ENCODE results near the gene APOBEC3H. TPM values are rescaled to one million over a fixed set of nuclear protein-coding genes. Genes with fewer than 3 reads are reported as not detected.

APOBEC3H gene
- total RNA-seq, 1 experiment from 2014 or later: not detected

DNA sequence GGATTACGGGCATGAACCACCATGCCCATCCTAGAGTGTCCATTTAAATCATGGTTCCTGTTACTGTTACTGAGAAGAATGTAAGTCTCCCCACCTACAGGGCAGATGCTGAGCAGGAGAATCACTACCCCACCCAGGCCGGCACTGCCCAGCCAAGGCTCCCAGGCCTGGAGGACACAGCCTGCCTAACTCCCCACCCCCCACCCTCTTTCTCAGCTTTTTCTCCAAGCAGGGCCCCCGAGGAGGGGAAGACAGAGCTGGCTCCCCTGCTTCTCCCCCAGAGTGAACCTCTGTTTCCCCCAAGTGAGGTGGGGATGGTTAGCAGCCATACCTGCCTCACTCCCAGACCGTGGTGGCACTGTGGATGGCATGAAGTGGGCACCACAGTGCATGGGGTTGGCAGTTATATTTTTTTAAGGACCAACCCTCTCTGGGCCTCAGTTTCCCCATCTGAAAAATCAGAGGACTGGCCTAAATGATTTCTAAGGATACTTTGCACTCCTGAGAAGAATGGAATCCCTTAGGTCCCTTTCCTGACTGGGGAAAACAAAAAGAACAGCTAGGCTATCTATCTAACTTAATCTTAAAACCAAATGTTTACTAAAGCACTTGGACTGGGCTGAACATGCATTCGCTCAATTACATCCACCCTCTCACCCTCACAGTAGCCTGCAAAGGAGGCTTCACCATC is 50.4 kb downstream of the APOBEC3H start:
- CTCF ChIA-PET: interaction anchor here (0.6 kb wide), 1 partner anchor 381 kb away, joined by 4 read pairs; no protein-coding TSS in a partner anchor

DNA sequence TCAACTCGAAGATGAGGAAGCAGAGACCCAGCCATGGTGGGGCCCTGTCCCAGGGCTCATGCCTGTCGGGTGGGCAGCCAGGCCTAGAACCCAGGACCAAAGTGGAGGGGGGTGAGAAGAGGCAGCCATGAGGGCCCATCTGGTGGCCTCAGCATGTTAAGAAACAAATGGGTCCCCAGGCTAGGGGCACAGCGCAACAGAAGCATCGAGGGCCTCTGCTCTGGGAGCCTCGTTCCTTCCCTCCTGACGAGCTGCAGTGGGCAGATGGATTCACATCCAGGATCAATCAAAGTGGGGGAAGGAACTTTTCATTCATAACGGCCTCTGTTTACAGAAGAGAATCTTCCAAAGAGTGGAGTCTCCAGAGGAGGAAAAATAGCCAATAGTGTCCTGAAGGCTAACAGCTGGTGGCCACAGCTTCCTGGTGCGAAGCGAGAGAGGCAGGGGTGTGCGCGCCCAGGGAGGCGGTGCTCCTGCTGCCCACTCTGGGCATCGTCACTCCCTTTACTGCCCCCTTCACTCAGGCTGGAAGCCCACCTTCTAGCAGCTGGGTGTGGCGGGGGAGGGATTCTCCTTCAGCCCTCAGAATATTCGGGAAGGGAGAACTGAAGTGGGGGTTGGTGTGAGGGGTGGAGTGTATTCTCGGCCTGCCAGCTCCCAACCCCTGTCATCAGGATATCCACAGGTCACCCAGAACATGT is 51.1 kb downstream of the APOBEC3H start:
- no peak overlapping the region for H3K4me3 ChIP-seq (ENCODE audit: low read depth, low read length, poor library complexity, severe bottlenecking)
- peaks cover 31% of the 10 kb centered on the region for H3K4me1 ChIP-seq (ENCODE audit: insufficient read depth, low read length, poor library complexity, severe bottlenecking)
- peak overlapping the region; percentile 66 for H3K27ac ChIP-seq (ENCODE audit: low read depth, low read length, poor library complexity, severe bottlenecking)
- DNase-seq (ENCODE audit: low spot score): no peak
- POLR2A ChIA-PET (ENCODE audit: low non-redundant PET): no interaction called here
- peaks cover 2% of the 10 kb centered on the region for H3K27me3 ChIP-seq (replicated peaks; ENCODE audit: insufficient read depth, low read depth, low read length, poor library complexity)
- TF ChIP-seq, protein P1, sequence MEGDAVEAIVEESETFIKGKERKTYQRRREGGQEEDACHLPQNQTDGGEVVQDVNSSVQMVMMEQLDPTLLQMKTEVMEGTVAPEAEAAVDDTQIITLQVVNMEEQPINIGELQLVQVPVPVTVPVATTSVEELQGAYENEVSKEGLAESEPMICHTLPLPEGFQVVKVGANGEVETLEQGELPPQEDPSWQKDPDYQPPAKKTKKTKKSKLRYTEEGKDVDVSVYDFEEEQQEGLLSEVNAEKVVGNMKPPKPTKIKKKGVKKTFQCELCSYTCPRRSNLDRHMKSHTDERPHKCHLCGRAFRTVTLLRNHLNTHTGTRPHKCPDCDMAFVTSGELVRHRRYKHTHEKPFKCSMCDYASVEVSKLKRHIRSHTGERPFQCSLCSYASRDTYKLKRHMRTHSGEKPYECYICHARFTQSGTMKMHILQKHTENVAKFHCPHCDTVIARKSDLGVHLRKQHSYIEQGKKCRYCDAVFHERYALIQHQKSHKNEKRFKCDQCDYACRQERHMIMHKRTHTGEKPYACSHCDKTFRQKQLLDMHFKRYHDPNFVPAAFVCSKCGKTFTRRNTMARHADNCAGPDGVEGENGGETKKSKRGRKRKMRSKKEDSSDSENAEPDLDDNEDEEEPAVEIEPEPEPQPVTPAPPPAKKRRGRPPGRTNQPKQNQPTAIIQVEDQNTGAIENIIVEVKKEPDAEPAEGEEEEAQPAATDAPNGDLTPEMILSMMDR (conservative IDR thresholded peaks at IDR 0.05; ENCODE audit: low read depth, low read length): no peak
- TF ChIP-seq EZH2 (IDR thresholded peaks at IDR 0.05; ENCODE audit: borderline replicate concordance, low read depth, low read length, poor library complexity, severe bottlenecking): no peak
- no peaks in the 10 kb centered on the region for H3K9me3 ChIP-seq (ENCODE audit: low read depth, low read length, poor library complexity, severe bottlenecking)
- H3K36me3 ChIP-seq (ENCODE audit: insufficient read depth, low read length, poor library complexity, severe bottlenecking): no peaks in the 10 kb centered on the region
- intact Hi-C loops (cut with micrococcal nuclease; ENCODE audit: unreplicated experiment): no loop called here
- CTCF ChIA-PET: interaction anchor here (0.6 kb wide), 1 partner anchor 381 kb away, joined by 4 read pairs; no protein-coding TSS in a partner anchor
- no TSS peak for BruUV-seq (replicated peaks)

More for the DNA sequence above, 50.4 kb downstream of the APOBEC3H start:
- no TSS peak for BruUV-seq (replicated peaks)
- no peaks in the 10 kb centered on the region for H3K27me3 ChIP-seq (replicated peaks; ENCODE audit: insufficient read depth, low read depth, low read length, poor library complexity)
- peaks cover 31% of the 10 kb centered on the region for H3K4me1 ChIP-seq (ENCODE audit: insufficient read depth, low read length, poor library complexity, severe bottlenecking)
- no peak for DNase-seq (ENCODE audit: low spot score)
- POLR2A ChIA-PET (ENCODE audit: low non-redundant PET): no interaction called here
- intact Hi-C loops (cut with micrococcal nuclease; ENCODE audit: unreplicated experiment): no loop called here
- no peak overlapping the region for H3K4me3 ChIP-seq (ENCODE audit: low read depth, low read length, poor library complexity, severe bottlenecking)
- peak overlapping the region; percentile 66 for H3K27ac ChIP-seq (ENCODE audit: low read depth, low read length, poor library complexity, severe bottlenecking)
- H3K36me3 ChIP-seq (ENCODE audit: insufficient read depth, low read length, poor library complexity, severe bottlenecking): no peaks in the 10 kb centered on the region
- no peaks in the 10 kb centered on the region for H3K9me3 ChIP-seq (ENCODE audit: low read depth, low read length, poor library complexity, severe bottlenecking)
- no peak for TF ChIP-seq EZH2 (IDR thresholded peaks at IDR 0.05; ENCODE audit: borderline replicate concordance, low read depth, low read length, poor library complexity, severe bottlenecking)
- TF ChIP-seq, protein P1 (conservative IDR thresholded peaks at IDR 0.05; ENCODE audit: low read depth, low read length): no peak

DNA sequence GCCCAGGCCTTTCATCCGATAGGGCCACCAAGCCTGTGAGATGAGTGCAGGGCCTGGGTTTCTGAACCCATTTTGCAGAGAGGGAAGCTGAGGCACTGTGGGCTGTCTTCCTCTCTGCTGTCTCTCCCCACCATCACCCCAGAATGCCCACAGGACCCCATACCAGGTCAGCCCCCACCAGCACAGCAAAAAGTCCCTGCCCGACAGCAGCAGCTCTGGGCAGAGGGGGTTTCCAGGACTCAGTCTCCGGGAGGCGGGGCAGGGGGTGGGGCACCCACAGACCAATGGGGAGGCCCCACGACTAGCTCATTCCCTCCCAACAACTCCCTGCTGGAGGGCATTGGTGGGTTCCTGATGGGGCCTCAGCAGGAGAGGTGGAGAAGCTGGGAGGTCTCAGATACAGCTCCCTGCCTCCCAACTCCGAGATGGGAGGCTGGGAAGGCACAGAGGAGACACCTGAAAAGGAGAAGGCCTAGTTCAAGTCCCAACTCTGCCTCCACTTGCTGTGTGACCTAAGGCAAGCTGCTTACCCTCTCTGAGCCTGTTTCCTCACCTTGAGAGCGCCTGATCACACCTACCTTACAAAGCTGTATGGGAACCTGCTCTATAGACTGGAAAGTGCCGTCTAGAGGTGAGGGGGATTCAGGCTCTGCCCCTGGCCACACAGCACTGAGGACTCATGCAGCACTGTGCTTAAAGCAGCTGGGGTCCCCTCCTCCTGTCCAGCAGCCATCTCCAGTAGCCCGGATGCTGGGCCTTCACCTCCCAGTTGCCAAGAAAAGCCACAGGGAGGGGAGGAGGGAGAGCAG is 51.9 kb downstream of the APOBEC3H start:
- POLR2A ChIA-PET (ENCODE audit: low non-redundant PET): no interaction called here

More for the DNA sequence above, 51.9 kb downstream of the APOBEC3H start:
- no peak overlapping the region for H3K4me3 ChIP-seq (ENCODE audit: low read depth, low read length, poor library complexity, severe bottlenecking)
- H3K27me3 ChIP-seq (replicated peaks; ENCODE audit: insufficient read depth, low read depth, low read length, poor library complexity): peaks cover 10% of the 10 kb centered on the region
- intact Hi-C loops (cut with micrococcal nuclease; ENCODE audit: unreplicated experiment): no loop called here
- H3K27ac ChIP-seq (ENCODE audit: low read depth, low read length, poor library complexity, severe bottlenecking): peak overlapping the region; percentile 66
- no peaks in the 10 kb centered on the region for H3K9me3 ChIP-seq (ENCODE audit: low read depth, low read length, poor library complexity, severe bottlenecking)
- TF ChIP-seq, protein P1 (conservative IDR thresholded peaks at IDR 0.05; ENCODE audit: low read depth, low read length): no peak
- TF ChIP-seq EZH2 (IDR thresholded peaks at IDR 0.05; ENCODE audit: borderline replicate concordance, low read depth, low read length, poor library complexity, severe bottlenecking): no peak
- peak; percentile 82 for DNase-seq (ENCODE audit: low spot score)
- CTCF ChIA-PET: interaction anchor here (0.6 kb wide), 1 partner anchor 26 kb away, joined by 3 read pairs; no protein-coding TSS in a partner anchor
- no TSS peak for BruUV-seq (replicated peaks)
- peaks cover 31% of the 10 kb centered on the region for H3K4me1 ChIP-seq (ENCODE audit: insufficient read depth, low read length, poor library complexity, severe bottlenecking)
- H3K36me3 ChIP-seq (ENCODE audit: insufficient read depth, low read length, poor library complexity, severe bottlenecking): no peaks in the 10 kb centered on the region
